ENCODE data around the gene TANGO2. TPM values are rescaled to one million over a fixed set of nuclear protein-coding genes. Genes with fewer than 3 reads are reported as not detected.

TANGO2 gene
- total RNA-seq, 1 experiment from 2014 or later, result 14.6 TPM

- Histone ChIP-seq H2AFZ (ENCODE audit: low read length) (no peak overlapping the region), H3K14ac (ENCODE audit: insufficient read depth, low read length) (no peak overlapping the region; the same call in 1 of the 2 replicates), H3K9me3 (ENCODE audit: control insufficient read depth, low read depth, low read length) (no peaks in the 10 kb centered on the region), H3K9ac (ENCODE audit: extremely low read depth, insufficient read length, low read length) (no peak overlapping the region), H3K18ac (ENCODE audit: insufficient read length, low read depth, low read length) (no peak overlapping the region), H2BK12ac (ENCODE audit: insufficient read length, low read depth, low read length) (no peak overlapping the region), H3K4ac (ENCODE audit: low read depth, low read length) (no peak overlapping the region), H4K8ac (replicated peaks; ENCODE audit: insufficient read length, low read depth, low read length) (no peak overlapping the region), H3K23ac (ENCODE audit: insufficient read length, low read depth, low read length) (no peak overlapping the region), H3K56ac (ENCODE audit: insufficient read length, low read depth, low read length) (no peak overlapping the region), H3K4me2 (ENCODE audit: insufficient read depth, insufficient read length, low read length) (no peak overlapping the region), H3K27me3 (ENCODE audit: insufficient read depth, low read length) (no peaks in the 10 kb centered on the region), H3K4me1 (ENCODE audit: insufficient read depth, low read length) (peaks cover 6% of the 10 kb centered on the region; the same call in 1 of the 2 replicates), H3T11ph (ENCODE audit: low read length) (no peak overlapping the region), H3K79me2 (ENCODE audit: insufficient read depth, low read length) (no peaks in the 10 kb centered on the region), H3K79me1 (ENCODE audit: insufficient read depth, low read depth, low read length, poor library complexity, severe bottlenecking) (no peaks in the 10 kb centered on the region), H2BK5ac (ENCODE audit: insufficient read length, low read length) (no peak overlapping the region), H2BK20ac (ENCODE audit: low read depth, low read length, poor library complexity, severe bottlenecking) (no peak overlapping the region), H3K23me2 (ENCODE audit: insufficient read length, low read depth, low read length, poor library complexity, severe bottlenecking) (no peaks in the 10 kb centered on the region), H4K20me1 (ENCODE audit: control insufficient read depth, insufficient read depth, insufficient read length) (no peaks in the 10 kb centered on the region), H2AK5ac (ENCODE audit: insufficient read length, low read length) (no peak overlapping the region), H4K5ac (ENCODE audit: insufficient read length, low read depth, low read length) (no peak overlapping the region), H3K27ac (ENCODE audit: insufficient read length, low read depth, low read length) (no peak overlapping the region), H4K91ac (ENCODE audit: insufficient read length, low read depth, low read length) (no peak overlapping the region), H2BK15ac (ENCODE audit: low read depth, low read length) (no peak overlapping the region), H2BK120ac (ENCODE audit: low read depth, low read length, poor library complexity, severe bottlenecking) (no peak overlapping the region)
- DNase-seq, result no peak
- no peaks in the 10 kb centered on the region; a peak in 1 of 5 replicates for H3K9me3 Mint-ChIP-seq
- H3K4me1 Mint-ChIP-seq, result peaks cover 28 to 31% of the 10 kb centered on the region in 2 experiments
- H3K27ac Mint-ChIP-seq, result no peak overlapping the region
- TF ChIP-seq, protein P1, sequence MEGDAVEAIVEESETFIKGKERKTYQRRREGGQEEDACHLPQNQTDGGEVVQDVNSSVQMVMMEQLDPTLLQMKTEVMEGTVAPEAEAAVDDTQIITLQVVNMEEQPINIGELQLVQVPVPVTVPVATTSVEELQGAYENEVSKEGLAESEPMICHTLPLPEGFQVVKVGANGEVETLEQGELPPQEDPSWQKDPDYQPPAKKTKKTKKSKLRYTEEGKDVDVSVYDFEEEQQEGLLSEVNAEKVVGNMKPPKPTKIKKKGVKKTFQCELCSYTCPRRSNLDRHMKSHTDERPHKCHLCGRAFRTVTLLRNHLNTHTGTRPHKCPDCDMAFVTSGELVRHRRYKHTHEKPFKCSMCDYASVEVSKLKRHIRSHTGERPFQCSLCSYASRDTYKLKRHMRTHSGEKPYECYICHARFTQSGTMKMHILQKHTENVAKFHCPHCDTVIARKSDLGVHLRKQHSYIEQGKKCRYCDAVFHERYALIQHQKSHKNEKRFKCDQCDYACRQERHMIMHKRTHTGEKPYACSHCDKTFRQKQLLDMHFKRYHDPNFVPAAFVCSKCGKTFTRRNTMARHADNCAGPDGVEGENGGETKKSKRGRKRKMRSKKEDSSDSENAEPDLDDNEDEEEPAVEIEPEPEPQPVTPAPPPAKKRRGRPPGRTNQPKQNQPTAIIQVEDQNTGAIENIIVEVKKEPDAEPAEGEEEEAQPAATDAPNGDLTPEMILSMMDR (conservative IDR thresholded peaks at IDR 0.05), result no peak
- WGBS (ENCODE audit: extremely low coverage, insufficient read length, low lambda C conversion rate), result no CpG with 5 or more reads among the region's 12 CpGs
- H3K36me3 Mint-ChIP-seq (ENCODE audit: insufficient read depth in 1 of 3, low read depth in 3 of 3), result no peaks in the 10 kb centered on the region
- no peaks in the 10 kb centered on the region; the same call in 1 of the 2 replicates for H3K27me3 Mint-ChIP-seq (ENCODE audit: low read depth)
- no peak overlapping the region for H3K4me3 Mint-ChIP-seq
Measured at GRCh38 chr22:19996694-19997384, 24.1 kb upstream of the TANGO2 start.
